ENCODE results near the gene ABCC1. TPM values are rescaled to one million over a fixed set of nuclear protein-coding genes. Genes with fewer than 3 reads are reported as not detected.

The ABCC1 gene
- total RNA-seq, 1 donor from 2014 or later: 53.7 TPM

DNA sequence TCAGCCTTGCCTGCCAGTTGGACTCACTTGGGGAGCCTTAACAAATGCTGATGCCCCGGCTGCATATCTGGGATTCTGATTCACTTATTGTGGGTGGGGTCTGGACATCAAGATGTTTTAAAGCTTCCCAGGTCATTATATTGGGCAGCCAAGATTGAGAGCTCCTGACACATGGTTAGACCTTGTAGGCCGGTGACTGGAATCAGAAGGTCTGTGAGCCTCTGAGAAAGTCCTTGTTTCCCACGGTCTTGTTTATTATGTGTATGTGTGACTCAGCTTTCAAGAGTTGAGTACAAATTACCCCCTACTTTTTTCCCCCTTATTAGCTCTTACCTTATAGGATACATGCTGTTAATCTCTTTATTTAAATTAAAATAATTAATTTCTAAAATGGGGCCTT is 103.5 kb downstream of the ABCC1 start:
- Mint-ChIP-seq H3K27ac (no peak overlapping the region), H3K36me3 (peaks cover 31% of the 10 kb centered on the region)

DNA sequence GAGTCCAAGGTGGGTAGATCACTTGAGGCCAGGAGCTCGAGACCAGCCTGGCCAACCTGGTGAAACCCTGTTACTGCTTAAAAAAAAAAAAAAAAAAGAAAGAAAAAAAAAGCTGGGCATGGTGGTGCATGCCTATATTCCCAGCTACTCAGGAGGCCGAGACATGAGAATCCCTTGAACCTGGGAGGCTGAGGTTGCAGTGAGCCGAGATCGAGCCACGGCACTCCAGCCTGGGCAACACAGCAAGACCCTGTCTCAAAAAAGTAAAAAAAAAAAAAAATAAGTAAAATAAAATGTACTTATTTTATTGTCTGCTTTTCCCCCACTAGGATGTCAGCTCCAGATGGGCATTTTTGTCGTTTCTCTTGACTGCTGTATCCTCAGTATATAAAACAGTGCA is 107.7 kb downstream of the ABCC1 start:
- Mint-ChIP-seq H3K27me3 (no peaks in the 10 kb centered on the region), H3K4me1 (ENCODE audit: unreplicated experiment) (no peaks in the 10 kb centered on the region), H3K36me3 (peaks cover 13% of the 10 kb centered on the region), H3K27ac (no peak overlapping the region), H3K9me3 (no peaks in the 10 kb centered on the region), H3K4me3 (no peak overlapping the region)
- TF ChIP-seq, protein P1, sequence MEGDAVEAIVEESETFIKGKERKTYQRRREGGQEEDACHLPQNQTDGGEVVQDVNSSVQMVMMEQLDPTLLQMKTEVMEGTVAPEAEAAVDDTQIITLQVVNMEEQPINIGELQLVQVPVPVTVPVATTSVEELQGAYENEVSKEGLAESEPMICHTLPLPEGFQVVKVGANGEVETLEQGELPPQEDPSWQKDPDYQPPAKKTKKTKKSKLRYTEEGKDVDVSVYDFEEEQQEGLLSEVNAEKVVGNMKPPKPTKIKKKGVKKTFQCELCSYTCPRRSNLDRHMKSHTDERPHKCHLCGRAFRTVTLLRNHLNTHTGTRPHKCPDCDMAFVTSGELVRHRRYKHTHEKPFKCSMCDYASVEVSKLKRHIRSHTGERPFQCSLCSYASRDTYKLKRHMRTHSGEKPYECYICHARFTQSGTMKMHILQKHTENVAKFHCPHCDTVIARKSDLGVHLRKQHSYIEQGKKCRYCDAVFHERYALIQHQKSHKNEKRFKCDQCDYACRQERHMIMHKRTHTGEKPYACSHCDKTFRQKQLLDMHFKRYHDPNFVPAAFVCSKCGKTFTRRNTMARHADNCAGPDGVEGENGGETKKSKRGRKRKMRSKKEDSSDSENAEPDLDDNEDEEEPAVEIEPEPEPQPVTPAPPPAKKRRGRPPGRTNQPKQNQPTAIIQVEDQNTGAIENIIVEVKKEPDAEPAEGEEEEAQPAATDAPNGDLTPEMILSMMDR (conservative IDR thresholded peaks at IDR 0.05): no peak
- no peak for DNase-seq (ENCODE audit: extremely low spot score, unreplicated experiment)

More for the DNA sequence above, 103.5 kb downstream of the ABCC1 start:
- TF ChIP-seq, protein P1 (conservative IDR thresholded peaks at IDR 0.05): no peak
- no peak overlapping the region for H3K4me3 Mint-ChIP-seq
- no peaks in the 10 kb centered on the region for H3K27me3 Mint-ChIP-seq
- DNase-seq (ENCODE audit: extremely low spot score, unreplicated experiment): no peak
- H3K9me3 Mint-ChIP-seq: no peaks in the 10 kb centered on the region
- H3K4me1 Mint-ChIP-seq (ENCODE audit: unreplicated experiment): no peaks in the 10 kb centered on the region

DNA sequence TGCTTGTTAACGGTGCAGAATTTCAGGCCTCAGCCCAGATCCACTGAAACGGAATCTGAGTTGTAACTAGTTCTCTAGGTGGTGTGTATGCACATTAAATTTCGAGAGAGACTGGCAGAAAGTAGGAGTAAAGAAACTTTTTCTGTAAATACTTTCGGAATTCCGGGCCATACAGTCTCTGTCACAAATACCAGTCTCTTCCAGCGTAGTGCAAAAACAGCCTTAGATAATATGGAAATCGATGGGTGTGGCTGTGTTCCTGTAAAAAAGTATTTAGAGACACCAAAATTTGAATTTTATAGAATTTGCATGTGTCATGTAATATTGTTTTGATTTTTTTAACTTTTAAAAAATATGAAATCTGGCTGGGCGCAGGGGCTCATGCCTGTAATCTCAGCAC is 109.7 kb downstream of the ABCC1 start:
- H3K4me3 Mint-ChIP-seq: no peak overlapping the region
- H3K27ac Mint-ChIP-seq: no peak overlapping the region
- DNase-seq (ENCODE audit: extremely low spot score, unreplicated experiment): no peak
- TF ChIP-seq, protein P1 (conservative IDR thresholded peaks at IDR 0.05): no peak
- no peaks in the 10 kb centered on the region for H3K4me1 Mint-ChIP-seq (ENCODE audit: unreplicated experiment)
- H3K27me3 Mint-ChIP-seq: no peaks in the 10 kb centered on the region
- H3K36me3 Mint-ChIP-seq: peaks cover 17% of the 10 kb centered on the region
- no peaks in the 10 kb centered on the region for H3K9me3 Mint-ChIP-seq

DNA sequence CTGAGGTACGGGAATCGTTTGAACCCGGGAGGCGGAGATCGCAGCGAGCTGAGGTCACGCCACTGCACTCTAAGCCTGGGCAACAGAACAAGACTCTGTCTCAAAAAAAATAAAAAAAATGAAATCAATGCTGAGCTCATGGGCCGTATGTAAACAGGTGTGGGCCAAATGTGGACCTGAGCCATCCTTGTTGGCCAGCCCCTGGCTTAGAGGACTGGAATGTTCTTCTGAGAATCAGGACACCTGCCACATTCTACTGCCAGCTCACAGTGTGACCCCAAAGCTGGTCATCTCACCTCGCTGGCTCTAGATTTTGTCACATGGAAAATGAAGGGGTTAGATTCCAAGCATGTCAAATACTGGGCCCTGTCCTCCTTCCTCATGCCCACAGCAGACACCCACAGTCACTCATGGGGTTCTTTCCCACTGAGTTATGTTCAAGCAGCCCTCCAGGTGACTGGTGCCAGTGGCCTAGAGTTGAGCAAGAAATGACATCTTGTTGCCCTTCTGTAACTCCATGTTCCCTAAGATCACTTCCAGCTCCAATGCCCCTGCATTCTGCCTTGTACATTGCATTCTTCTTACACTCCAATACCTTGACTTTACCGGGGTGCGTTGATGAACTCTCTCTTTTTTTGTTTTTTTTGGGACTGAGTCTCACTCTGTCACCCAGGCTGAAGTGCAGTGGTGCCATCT is 110.6 kb downstream of the ABCC1 start:
- peaks cover 15% of the 10 kb centered on the region for H3K36me3 Mint-ChIP-seq
- H3K27ac Mint-ChIP-seq: no peak overlapping the region
- H3K9me3 Mint-ChIP-seq: no peaks in the 10 kb centered on the region
- no peaks in the 10 kb centered on the region for H3K27me3 Mint-ChIP-seq
- TF ChIP-seq, protein P1 (conservative IDR thresholded peaks at IDR 0.05): no peak
- DNase-seq (ENCODE audit: extremely low spot score, unreplicated experiment): no peak
- no peaks in the 10 kb centered on the region for H3K4me1 Mint-ChIP-seq (ENCODE audit: unreplicated experiment)
- no peak overlapping the region for H3K4me3 Mint-ChIP-seq

DNA sequence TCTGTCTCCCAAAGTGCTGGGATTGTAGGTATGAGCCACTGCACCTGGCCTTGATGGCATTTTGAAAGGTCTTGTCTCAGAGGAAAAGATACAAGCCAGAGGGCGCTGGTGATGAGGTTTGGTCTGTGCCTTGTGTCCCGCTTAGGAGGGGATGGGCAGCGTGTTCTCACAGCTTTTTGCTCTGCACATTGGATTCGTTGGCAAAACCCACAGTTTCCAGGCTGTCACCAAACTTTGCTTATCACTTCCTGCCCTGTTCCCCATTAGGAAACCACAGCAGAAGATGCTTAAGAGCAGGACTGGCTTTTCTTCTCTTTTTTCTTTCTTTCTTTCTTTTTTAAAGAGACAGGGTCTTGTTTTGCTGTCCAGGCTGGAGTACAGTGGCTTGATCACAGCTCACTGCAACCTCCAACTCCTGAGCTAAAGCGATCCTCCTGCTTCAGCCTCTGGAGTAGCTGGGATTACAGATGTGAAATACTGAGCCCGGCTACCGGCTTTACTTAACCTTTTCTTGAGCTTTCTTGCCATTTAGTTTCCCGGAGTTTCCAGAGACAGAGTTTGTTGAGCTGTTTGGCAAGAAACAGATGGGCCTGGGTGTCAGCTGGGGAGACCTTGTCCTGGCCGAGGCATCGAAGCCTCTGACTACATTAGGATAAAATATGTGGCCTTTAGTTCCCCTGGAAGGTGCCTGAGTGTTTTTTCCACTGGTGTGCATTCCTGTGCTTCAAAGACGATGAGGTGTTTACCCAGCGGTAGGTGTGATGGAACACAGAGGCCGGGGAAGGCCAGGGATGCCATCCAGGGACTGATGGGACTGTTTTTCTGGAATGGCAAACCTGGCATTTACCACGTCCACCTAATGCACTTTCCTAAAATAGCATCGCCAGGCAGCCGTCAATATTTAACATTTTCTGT is 112.9 kb downstream of the ABCC1 start:
- Mint-ChIP-seq H3K4me3 (no peak overlapping the region), H3K36me3 (peaks cover 20% of the 10 kb centered on the region), H3K27ac (no peak overlapping the region), H3K9me3 (no peaks in the 10 kb centered on the region), H3K4me1 (ENCODE audit: unreplicated experiment) (no peaks in the 10 kb centered on the region), H3K27me3 (no peaks in the 10 kb centered on the region)
- DNase-seq (ENCODE audit: extremely low spot score, unreplicated experiment): no peak
- TF ChIP-seq, protein P1 (conservative IDR thresholded peaks at IDR 0.05): no peak
